ENCODE measurements around the gene TSBP1.

DNA sequence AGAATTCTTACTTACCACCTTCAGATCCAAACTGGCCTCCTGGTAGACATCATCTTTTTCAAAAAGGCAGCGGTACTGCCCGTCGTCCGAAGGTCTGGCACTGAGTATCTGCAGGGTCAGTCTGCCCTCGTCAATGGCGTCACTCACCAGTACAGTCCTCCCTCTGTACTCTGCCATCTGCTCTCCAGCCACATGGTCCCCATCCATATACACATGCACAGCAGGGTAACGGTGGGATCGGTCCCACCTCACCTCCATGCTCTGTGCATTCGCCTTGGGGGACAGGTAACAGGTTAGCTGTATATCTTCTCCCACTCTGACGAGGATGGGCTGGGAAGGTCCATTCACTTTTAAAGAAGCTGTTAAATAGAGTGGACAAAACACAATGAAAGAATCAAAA is 24.3 kb upstream of the TSBP1 start:
- TF ChIP-seq, protein P1, sequence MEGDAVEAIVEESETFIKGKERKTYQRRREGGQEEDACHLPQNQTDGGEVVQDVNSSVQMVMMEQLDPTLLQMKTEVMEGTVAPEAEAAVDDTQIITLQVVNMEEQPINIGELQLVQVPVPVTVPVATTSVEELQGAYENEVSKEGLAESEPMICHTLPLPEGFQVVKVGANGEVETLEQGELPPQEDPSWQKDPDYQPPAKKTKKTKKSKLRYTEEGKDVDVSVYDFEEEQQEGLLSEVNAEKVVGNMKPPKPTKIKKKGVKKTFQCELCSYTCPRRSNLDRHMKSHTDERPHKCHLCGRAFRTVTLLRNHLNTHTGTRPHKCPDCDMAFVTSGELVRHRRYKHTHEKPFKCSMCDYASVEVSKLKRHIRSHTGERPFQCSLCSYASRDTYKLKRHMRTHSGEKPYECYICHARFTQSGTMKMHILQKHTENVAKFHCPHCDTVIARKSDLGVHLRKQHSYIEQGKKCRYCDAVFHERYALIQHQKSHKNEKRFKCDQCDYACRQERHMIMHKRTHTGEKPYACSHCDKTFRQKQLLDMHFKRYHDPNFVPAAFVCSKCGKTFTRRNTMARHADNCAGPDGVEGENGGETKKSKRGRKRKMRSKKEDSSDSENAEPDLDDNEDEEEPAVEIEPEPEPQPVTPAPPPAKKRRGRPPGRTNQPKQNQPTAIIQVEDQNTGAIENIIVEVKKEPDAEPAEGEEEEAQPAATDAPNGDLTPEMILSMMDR (IDR thresholded peaks at IDR 0.05), result no peak
- no peak for TF ChIP-seq POLR2A (IDR thresholded peaks at IDR 0.05)

Data from heart left ventricle (tissue), 13 donors.